MM.1S (cell line): ENCODE results near the gene JMJD7.

Experiments
- DNase-seq: peaks from one replicate; pipeline ENCODE4 v3.0.0-alpha.2; 2015
- H2AFZ ChIP-seq: fragments of 300-600 bp; sonication (generic); 2 replicates; pipeline ENCODE4 v1.6.0; 2016; ENCODE audit warnings: antibody characterized with exemption, low read length
- H3F3A ChIP-seq: fragments of 300-600 bp; sonication (generic); 2 replicates; pipeline ENCODE4 v1.6.1; 2016; ENCODE audit warnings: mild to moderate bottlenecking, antibody characterized with exemption, low read length, moderate library complexity, mixed read lengths; ENCODE audit not compliant: insufficient read depth
- H3K27ac ChIP-seq: fragments of 300-600 bp; sonication (generic); 2 replicates; pipeline ENCODE4 v1.5.1; 2016; ENCODE audit warnings: mild to moderate bottlenecking, low read length
- H3K27me3 ChIP-seq: fragments of 300-600 bp; sonication (generic); replicated peaks from 2 replicates; pipeline ENCODE4 v1.6.0; 2016; ENCODE audit warnings: low read length; ENCODE audit not compliant: insufficient read depth
- H3K36me3 ChIP-seq: fragments of 300-600 bp; sonication (generic); replicated peaks from 2 replicates; pipeline ENCODE4 v1.6.1; 2016; ENCODE audit warnings: mild to moderate bottlenecking, low read length, mixed read lengths; ENCODE audit not compliant: insufficient read depth
- H3K4me1 ChIP-seq: fragments of 300-600 bp; sonication (generic); 2 replicates; pipeline ENCODE4 v1.6.1; 2016; ENCODE audit warnings: low read length, mixed read lengths
- H3K4me2 ChIP-seq: fragments of 300-600 bp; sonication (generic); 2 replicates; pipeline ENCODE4 v1.6.0; 2016; ENCODE audit warnings: low read depth, low read length
- H3K4me3 ChIP-seq: fragments of 300-600 bp; sonication (generic); 2 replicates; pipeline ENCODE4 v1.5.1; 2016; ENCODE audit warnings: low read length, mixed read lengths
- H3K79me2 ChIP-seq: fragments of 300-600 bp; sonication (generic); 2 replicates; pipeline ENCODE4 v1.6.1; 2016; ENCODE audit warnings: mixed run types, low read length, mixed read lengths
- H3K9ac ChIP-seq: fragments of 300-600 bp; sonication (generic); 2 replicates; pipeline ENCODE4 v1.6.1; 2016; ENCODE audit warnings: low read length, mixed read lengths
- H3K9me2 ChIP-seq: fragments of 300-600 bp; sonication (generic); replicated peaks from 2 replicates; pipeline ENCODE4 v1.6.1; 2016; ENCODE audit warnings: mild to moderate bottlenecking, low read length, mixed read lengths; ENCODE audit not compliant: insufficient read depth
- H3K9me3 ChIP-seq: fragments of 300-600 bp; sonication (generic); replicated peaks from 2 replicates; pipeline ENCODE4 v1.6.1; 2016; ENCODE audit warnings: mild to moderate bottlenecking, low read length, mixed read lengths; ENCODE audit not compliant: insufficient read depth
- H4K20me1 ChIP-seq: fragments of 300-600 bp; sonication (generic); 2 replicates; pipeline ENCODE4 v1.6.1; 2016; ENCODE audit warnings: mild to moderate bottlenecking, low read length, moderate library complexity, mixed read lengths; ENCODE audit not compliant: insufficient read depth
- CTCF ChIP-seq: fragments of 300-600 bp; sonication (generic); IDR thresholded peaks from 2 replicates; pipeline ENCODE4 v1.5.1; 2016; ENCODE audit warnings: antibody characterized with exemption, low read length, mixed read lengths
- EZH2 ChIP-seq: fragments of 300-600 bp; sonication (generic); optimal IDR thresholded peaks from 2 replicates; pipeline ENCODE3; 2017; ENCODE audit warnings: low read depth, mild to moderate bottlenecking, antibody characterized with exemption, low read length, mixed read lengths
- EZH2phosphoT487 ChIP-seq: fragments of 300-600 bp; sonication (generic); IDR thresholded peaks from 2 replicates; pipeline ENCODE4 v1.6.1; 2018; ENCODE audit warnings: antibody characterized with exemption, low read length

JMJD7 gene

GRCh38 chr15:41871175-41871905, 43.4 kb downstream of the JMJD7 start:
- Histone ChIP-seq H3K79me2 (no peaks in the 10 kb centered on the region), H3K27me3 (peaks cover 94% of the 10 kb centered on the region), H3K36me3 (no peaks in the 10 kb centered on the region), H3K4me1 (no peaks in the 10 kb centered on the region), H3K27ac (no peak overlapping the region), H3K9ac (no peak overlapping the region), H4K20me1 (no peaks in the 10 kb centered on the region), H3K9me2 (no peaks in the 10 kb centered on the region), H3K4me3 (no peak overlapping the region), H3K4me2 (no peak overlapping the region), H3F3A (no peaks in the 10 kb centered on the region), H3K9me3 (no peaks in the 10 kb centered on the region), H2AFZ (no peak overlapping the region)
- TF ChIP-seq EZH2 = no peak
- no peak for TF ChIP-seq EZH2phosphoT487
- no peak for TF ChIP-seq CTCF
- DNase-seq = no peak

GRCh38 chr15:41872166-41872747, 44.4 kb downstream of the JMJD7 start:
- Histone ChIP-seq H3K9me2 (no peaks in the 10 kb centered on the region), H3K4me3 (no peak overlapping the region), H3F3A (no peaks in the 10 kb centered on the region), H3K9ac (no peak overlapping the region), H3K79me2 (no peaks in the 10 kb centered on the region), H3K27me3 (peaks cover 90% of the 10 kb centered on the region), H2AFZ (no peak overlapping the region), H3K4me1 (no peaks in the 10 kb centered on the region), H3K9me3 (no peaks in the 10 kb centered on the region), H3K4me2 (no peak overlapping the region), H3K36me3 (no peaks in the 10 kb centered on the region), H3K27ac (no peak overlapping the region), H4K20me1 (no peaks in the 10 kb centered on the region)
- TF ChIP-seq CTCF (no peak), EZH2 (no peak), EZH2phosphoT487 (no peak)
- no peak for DNase-seq

GRCh38 chr15:41873711-41874110, 45.8 kb downstream of the JMJD7 start:
- no peak overlapping the region for H3K27ac ChIP-seq
- no peaks in the 10 kb centered on the region for H3K9me2 ChIP-seq
- peaks cover 77% of the 10 kb centered on the region for H3K27me3 ChIP-seq
- H4K20me1 ChIP-seq = no peaks in the 10 kb centered on the region
- DNase-seq = no peak
- H3K9ac ChIP-seq = no peak overlapping the region
- H3K36me3 ChIP-seq = no peaks in the 10 kb centered on the region
- no peaks in the 10 kb centered on the region for H3F3A ChIP-seq
- no peaks in the 10 kb centered on the region for H3K9me3 ChIP-seq
- no peak for TF ChIP-seq CTCF
- no peak for TF ChIP-seq EZH2phosphoT487
- no peak for TF ChIP-seq EZH2
- H3K79me2 ChIP-seq = no peaks in the 10 kb centered on the region
- H3K4me2 ChIP-seq = no peak overlapping the region
- no peak overlapping the region for H2AFZ ChIP-seq
- no peak overlapping the region for H3K4me3 ChIP-seq
- no peaks in the 10 kb centered on the region for H3K4me1 ChIP-seq
